OCI-LY7 (cell line): Measurements from ENCODE around the gene CASZ1.

Source experiments
- CTCF ChIP-seq: fragments of 200-600 bp; sonication (generic); conservative IDR thresholded peaks from 2 replicates; pipeline ENCODE4 v1.5.1; 2014; ENCODE audit warnings: mild to moderate bottlenecking, antibody characterized with exemption, low read length, moderate library complexity, mixed read lengths
- EZH2phosphoT487 ChIP-seq: fragments of 200-600 bp; sonication (generic); IDR thresholded peaks from 2 replicates; pipeline ENCODE4 v1.6.1; 2018; ENCODE audit warnings: low read depth, borderline replicate concordance, mild to moderate bottlenecking, mixed run types, antibody characterized with exemption, low read length, moderate library complexity, mixed read lengths

DNA sequence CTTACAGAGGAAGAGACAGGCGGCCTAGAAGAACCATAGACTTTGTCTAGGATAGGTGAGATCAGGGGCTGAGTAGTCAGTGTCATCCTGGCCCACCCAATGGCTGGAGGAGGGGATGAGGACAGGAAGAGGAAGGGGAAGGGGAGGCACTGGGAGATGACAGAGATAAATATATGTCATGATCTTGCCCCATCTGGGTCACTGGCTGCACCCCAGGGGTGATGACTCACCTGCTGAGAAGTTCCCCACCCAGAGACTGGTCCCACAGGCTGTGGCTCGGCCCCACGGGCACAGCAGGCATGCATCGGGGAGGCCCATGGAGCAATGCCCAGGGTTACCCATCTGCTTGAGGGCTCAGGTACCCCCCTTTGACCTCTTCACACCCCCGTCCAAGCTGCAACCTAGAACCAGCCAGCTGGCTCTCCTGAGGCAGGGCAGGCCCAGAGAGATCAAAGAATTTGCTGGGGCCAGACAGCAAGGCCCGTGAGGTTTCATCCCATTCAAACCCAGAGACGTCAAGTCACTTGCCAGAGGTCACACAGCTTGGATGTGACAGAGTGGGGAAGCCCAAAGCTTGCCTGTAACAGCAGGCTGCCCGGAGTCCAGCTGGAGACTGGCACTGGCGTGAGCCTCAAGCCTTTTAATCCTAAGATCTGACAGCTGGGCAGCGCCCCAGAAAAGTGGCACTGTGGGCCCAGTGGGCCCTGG is 34.7 kb upstream of the CASZ1 start:
- no peak for TF ChIP-seq CTCF
- no peak for TF ChIP-seq EZH2phosphoT487
